PFSK-1 (cell line): ENCODE measurements around the gene WDR74.

ENCODE experiments used
- FOXP2 ChIP-seq: optimal IDR thresholded peaks from 2 replicates; pipeline ENCODE3; 2011; ENCODE audit warnings: borderline replicate concordance, control low read depth, inconsistent platforms; ENCODE audit not compliant: insufficient read depth; ENCODE audit errors: extremely low read length, extremely low read depth
- POLR2AphosphoS5 ChIP-seq: IDR thresholded peaks from 2 replicates; pipeline ENCODE4 v1.6.1; 2012; ENCODE audit warnings: low read depth, mild to moderate bottlenecking, control low read depth, low read length, moderate library complexity
- SIN3A ChIP-seq: IDR thresholded peaks from 2 replicates; pipeline ENCODE4 v1.6.1; 2012; ENCODE audit warnings: mild to moderate bottlenecking, low read length, moderate library complexity, borderline replicate concordance; ENCODE audit not compliant: insufficient read depth
- TAF1 ChIP-seq: IDR thresholded peaks from 2 replicates; pipeline ENCODE4 v1.6.1; 2012; ENCODE audit warnings: low read length, control low read depth, borderline replicate concordance; ENCODE audit not compliant: insufficient read depth
- TF ChIP-seq, protein P1 (sequence below), 2 experiments: IDR thresholded peaks; 2 replicates each; pipeline versions ENCODE4 v1.6.1 to v1.8.0; 2011 to 2012; ENCODE audit warnings: low read depth in 2 of 2, low read length in 2 of 2, control low read depth in 1 of 2, inconsistent platforms in 1 of 2, mild to moderate bottlenecking in 1 of 2, moderate library complexity in 1 of 2; ENCODE audit not compliant: insufficient read depth in 1 of 2

The WDR74 gene

DNA sequence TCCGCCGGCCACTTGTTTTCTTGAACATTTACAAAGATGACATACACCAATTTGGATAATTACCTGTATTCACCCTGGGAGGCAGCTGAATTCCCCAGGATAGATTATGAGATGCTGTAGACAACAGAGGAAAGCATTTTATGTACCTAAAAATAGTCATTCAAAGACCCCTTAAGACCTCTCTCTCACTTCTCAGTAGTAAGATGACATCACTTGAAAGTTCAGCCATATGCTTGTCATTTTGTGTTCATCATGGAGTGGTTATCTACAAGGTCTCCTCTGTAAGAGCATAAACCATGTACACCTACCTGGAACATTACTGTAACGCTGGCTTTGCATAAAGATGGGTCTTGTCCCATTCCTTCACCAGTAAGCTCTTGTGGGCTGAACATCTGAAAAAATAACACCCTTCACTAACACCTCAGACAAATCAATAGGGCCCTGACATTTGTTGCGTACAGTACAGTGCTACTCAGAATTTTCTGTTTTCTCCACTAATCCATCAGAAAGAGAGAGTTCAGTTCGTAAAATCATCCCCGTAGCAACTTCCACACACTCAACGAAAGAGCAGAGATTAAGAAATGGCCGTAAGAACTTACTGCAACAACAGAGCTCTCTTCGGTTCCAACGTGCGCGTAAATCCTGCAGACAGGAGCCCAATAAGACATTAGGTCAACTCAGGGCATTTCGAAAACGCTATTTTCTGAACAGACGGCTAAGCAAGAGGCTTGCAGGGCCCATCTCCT, 15.6 kb upstream of the WDR74 start:
- TF ChIP-seq POLR2AphosphoS5 = peak; percentile 63; the same call in 1 of the 2 replicates
- TF ChIP-seq, protein P1, sequence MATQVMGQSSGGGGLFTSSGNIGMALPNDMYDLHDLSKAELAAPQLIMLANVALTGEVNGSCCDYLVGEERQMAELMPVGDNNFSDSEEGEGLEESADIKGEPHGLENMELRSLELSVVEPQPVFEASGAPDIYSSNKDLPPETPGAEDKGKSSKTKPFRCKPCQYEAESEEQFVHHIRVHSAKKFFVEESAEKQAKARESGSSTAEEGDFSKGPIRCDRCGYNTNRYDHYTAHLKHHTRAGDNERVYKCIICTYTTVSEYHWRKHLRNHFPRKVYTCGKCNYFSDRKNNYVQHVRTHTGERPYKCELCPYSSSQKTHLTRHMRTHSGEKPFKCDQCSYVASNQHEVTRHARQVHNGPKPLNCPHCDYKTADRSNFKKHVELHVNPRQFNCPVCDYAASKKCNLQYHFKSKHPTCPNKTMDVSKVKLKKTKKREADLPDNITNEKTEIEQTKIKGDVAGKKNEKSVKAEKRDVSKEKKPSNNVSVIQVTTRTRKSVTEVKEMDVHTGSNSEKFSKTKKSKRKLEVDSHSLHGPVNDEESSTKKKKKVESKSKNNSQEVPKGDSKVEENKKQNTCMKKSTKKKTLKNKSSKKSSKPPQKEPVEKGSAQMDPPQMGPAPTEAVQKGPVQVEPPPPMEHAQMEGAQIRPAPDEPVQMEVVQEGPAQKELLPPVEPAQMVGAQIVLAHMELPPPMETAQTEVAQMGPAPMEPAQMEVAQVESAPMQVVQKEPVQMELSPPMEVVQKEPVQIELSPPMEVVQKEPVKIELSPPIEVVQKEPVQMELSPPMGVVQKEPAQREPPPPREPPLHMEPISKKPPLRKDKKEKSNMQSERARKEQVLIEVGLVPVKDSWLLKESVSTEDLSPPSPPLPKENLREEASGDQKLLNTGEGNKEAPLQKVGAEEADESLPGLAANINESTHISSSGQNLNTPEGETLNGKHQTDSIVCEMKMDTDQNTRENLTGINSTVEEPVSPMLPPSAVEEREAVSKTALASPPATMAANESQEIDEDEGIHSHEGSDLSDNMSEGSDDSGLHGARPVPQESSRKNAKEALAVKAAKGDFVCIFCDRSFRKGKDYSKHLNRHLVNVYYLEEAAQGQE (IDR thresholded peaks at IDR 0.05; ENCODE audit: insufficient read depth in 1 of 2, low read depth in 2 of 2, low read length in 2 of 2) = no peak
- 0 out of 2 replicates have a peak, but pooled peaks have one; percentile 9 for TF ChIP-seq TAF1
- TF ChIP-seq FOXP2 = no peak
- TF ChIP-seq SIN3A = no peak

DNA sequence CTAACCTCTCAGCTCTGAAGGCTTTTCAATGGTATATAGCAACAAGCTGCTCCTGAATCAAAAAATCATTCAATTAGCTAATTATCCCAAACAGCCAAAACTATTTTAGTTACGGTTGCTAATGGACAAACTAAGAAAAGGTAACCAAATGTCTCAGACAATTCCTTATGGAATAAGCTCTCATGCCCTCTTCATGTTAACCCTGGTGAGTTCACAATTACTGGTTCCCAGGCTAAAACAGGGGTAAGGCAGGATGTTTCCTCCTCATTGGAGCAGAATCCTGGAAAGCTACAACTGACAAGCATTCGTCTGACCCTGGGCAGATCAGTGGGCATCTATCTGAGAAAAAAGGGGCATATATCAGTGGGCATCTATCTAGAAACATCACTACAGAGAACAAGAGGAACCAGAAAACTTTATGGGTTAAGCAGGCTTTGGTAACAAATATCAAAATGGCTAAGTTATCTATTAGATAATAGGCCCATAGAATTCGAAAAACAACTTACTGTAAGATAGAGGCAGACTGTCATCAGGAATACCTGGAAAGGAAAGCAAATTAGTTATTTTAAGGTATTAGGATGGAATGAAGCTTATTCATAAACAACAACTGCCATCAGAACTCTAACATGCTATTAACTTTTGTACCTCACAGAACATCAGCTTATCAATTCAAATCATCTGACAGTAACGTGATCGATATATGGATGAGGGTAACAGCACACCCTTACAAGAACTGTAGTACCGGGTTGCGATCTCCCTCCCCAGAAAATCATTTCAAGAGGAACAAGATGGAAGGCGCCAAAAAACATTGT, 14.8 kb upstream of the WDR74 start:
- TF ChIP-seq POLR2AphosphoS5 (peak; percentile 71), FOXP2 (no peak)

DNA sequence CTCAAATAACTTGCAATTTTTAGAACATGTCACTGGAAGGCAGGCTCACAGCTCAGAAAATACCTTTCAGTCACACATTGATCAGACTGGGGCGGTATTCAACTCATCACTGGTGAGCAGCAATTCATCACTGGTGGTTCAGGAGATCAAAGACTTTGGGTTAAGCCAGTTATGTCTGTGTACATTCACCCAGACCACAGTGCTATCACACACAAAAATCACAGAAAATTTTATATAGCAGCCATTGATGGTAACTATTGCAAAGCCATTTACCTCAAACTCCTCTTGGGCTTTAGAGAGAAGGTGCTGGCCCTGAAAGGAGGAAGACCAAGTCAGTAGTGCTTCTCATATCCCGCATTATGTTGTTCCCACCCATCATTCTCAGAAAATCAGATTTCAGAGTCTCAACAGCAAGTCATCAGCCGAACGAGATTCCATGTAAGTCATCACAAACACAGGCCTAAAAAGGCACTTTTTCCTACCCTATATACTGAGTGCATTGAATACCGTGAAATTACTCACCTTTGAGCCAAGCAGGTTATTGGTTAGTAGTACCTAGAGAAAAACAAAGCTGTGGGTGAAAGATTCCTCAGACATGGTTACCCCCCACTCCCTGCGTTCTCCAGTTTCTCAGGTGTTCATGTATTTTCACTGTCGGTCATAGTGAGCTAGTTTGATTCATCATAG, 14.0 kb upstream of the WDR74 start:
- TF ChIP-seq, protein P1 (IDR thresholded peaks at IDR 0.05; ENCODE audit: insufficient read depth in 1 of 2, low read depth in 2 of 2, low read length in 2 of 2) = no peak
- TF ChIP-seq POLR2AphosphoS5 (no peak; the same call in 1 of the 2 replicates), TAF1 (peak; percentile 50; the same call in 1 of the 2 replicates), FOXP2 (no peak), SIN3A (no peak)

DNA sequence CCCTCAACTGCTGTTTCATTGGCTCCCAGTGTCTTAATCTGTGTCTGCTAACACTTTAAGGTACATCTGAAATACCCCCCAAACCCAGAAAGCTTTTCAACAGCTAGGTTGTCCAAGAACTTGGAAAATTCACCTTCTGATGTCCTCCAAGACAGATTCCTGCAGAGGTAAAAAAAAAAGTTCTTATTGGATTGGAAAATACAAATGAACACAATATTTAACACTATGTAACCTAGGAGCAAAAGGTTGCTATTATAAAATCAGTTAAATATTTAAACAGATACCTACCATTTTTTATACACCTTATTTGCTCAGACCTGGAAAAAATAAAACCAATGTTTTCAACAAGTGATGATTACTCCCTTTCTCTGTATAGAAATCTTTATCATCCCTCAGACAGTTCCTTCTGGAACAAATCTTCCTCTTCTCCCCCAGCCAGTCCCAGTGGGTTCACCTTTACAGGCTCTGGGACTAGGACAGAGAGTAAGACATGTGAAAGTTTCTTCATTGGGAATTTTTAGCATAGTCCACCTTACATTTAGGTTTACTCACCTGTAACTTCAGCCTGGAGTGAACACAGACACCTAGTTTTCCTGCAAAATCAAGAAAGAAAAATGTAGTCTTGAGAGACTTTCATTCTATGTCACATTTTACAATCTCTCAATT, 13.3 kb upstream of the WDR74 start:
- TF ChIP-seq SIN3A (no peak), FOXP2 (no peak), TAF1 (no peak), POLR2AphosphoS5 (no peak; the same call in 1 of the 2 replicates)
- TF ChIP-seq, protein P1 (IDR thresholded peaks at IDR 0.05; ENCODE audit: insufficient read depth in 1 of 2, low read depth in 2 of 2, low read length in 2 of 2) = no peak

DNA sequence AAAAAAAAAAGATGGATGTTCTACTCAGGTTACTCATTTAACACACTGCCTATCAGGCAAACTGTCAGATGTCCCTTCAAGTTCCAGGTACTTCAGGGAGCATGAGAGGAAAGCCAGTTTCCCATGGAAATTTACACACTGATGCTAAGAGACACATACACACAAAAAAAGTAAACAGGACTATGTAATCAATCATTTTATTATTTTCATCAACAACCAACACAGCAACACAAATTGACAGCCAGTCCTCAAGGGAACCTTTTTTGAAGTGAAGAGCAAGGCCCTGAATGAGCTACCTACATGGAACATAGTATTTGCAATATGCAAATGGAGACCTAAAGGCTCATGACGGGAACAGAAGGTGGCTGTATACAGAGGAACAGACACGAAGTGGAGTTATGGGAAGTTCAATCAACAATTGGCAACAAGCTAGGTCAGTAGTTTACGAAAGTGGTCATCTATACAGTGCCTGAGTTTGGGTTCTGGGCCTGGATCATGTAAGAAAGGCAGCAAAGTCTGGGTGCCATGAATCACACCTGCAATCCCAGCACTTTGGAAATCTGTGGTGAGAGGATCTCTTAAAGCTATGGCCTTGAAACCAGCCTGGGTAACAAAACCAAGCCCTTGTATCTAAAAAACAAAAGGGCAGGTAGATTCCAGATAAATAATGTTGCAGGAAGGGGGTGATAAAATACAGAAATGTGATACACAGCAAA, 12.6 kb upstream of the WDR74 start:
- TF ChIP-seq SIN3A = no peak
- peak; percentile 68 for TF ChIP-seq POLR2AphosphoS5
- TF ChIP-seq TAF1 = no peak
- TF ChIP-seq, protein P1 (IDR thresholded peaks at IDR 0.05; ENCODE audit: insufficient read depth in 1 of 2, low read depth in 2 of 2, low read length in 2 of 2) = no peak
